GM19193 (cell line): ENCODE measurements around the gene ROBO1.

Source experiments
- POLR2A ChIP-seq: IDR thresholded peaks from 4 replicates; pipeline ENCODE4 v1.6.1; 2011; ENCODE audit not compliant: insufficient read depth, insufficient read length; ENCODE audit errors: extremely low read depth

ROBO1 gene

DNA sequence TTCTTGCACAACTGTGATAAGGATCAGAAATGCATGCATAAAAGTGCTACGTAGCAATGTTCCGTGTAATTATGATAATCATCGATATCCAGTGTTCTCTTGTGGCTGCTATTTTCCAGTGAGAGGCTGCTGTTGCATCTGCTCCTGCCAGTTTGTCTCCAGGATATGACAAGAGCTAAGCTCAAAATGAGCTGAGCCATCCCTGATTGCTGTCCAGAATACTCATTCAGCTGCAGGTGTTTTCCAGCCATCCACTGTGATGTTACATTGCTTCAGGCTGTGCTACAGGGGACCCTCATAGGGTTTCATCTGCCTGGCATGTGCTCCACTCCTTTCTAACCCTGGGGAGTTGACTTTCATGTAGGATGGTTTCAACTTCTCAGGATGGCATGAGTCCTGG is 976.0 kb downstream of the ROBO1 start:
- no peak for TF ChIP-seq POLR2A

DNA sequence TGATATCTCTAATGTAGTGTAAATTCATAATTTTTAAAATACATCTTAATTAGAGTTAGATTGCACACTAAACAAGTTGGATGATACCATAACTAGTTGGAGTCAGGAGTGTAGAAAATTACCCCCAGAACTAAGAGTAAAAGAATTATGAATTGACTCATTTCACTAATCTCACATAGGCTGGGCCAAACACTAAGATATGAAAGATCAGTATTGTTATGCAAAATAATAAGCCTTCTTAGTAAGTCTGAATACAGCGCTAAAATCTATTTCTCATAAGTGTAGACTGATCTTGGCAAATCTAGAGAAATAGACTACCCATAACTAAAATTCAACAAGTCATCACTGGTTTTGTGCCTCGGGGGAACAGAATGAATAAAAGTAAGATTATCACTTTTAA is 979.0 kb downstream of the ROBO1 start:
- no peak for TF ChIP-seq POLR2A

DNA sequence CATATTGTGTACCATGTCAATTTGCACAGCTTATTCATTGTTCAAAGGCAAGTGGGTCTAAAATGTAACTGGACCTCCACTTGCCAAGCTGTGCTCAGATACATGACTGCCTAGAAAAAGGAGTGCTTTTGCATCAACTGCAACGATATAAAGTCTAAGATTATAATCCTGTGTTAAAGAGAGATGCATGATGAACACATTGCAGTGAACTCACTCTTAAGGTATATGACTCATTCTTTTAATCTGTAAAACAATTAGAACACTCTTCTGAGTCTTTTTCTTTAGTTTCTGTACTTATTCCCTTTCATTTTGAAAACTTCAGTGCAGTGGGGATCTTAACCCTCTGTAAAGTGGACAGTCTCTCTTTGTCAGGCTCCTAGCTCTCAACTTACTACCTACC is 982.8 kb downstream of the ROBO1 start:
- TF ChIP-seq POLR2A, result no peak

DNA sequence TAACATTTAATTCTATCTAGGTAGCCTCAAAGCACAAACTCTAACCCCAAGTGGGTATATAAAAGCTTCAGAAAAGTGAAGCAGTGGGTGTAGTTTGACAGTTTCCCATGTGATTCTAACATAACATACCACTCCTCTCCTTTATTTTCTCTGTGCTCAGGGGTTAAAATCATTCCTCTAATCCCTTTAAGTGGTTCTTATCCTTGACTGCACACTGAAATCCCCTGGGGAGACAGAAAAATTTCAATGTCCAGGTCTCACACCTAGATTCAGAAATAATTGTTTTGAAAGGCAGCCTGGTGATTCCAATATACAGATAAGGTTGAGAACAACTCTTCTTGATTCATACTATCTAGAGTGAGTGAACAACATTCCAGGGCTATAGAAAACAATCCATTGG is 986.4 kb downstream of the ROBO1 start:
- no peak for TF ChIP-seq POLR2A

DNA sequence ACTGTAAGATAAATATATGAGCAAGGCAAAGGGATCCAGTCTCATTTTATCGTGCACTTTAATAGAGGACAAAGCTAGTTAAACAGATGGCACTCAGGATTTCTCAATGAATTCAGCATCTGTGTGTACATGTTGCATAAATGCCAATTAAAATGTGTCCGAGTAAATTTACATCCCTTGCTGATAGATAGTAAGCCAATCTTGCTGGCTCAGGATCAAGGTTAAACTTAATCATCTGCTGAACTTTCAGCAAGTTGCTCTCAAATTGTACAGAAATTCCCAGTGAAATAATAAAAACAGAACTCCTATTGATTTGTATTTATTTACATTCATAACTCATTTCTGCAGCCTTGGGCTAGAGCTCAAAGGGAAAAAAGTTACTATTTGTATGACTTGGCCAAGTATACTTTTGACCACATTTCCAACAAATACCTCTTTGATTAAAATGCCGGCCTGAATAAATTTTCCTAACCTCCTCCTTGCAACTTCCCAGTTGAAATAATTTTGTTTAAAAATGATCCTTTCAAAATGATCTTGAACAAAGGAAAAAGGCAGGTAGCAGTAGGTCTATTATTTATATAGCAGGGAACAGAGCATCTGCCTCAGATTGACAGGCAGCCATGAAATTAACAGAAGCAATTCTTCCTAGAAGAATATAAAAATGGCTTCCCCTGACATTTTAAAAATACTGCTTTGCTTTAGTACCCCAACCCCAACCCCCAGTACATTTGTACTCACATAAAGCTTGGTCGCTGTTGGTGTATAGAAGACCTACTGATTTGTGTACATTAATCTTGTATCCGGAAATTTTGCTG is 1001.9 kb downstream of the ROBO1 start:
- TF ChIP-seq POLR2A, result no peak

DNA sequence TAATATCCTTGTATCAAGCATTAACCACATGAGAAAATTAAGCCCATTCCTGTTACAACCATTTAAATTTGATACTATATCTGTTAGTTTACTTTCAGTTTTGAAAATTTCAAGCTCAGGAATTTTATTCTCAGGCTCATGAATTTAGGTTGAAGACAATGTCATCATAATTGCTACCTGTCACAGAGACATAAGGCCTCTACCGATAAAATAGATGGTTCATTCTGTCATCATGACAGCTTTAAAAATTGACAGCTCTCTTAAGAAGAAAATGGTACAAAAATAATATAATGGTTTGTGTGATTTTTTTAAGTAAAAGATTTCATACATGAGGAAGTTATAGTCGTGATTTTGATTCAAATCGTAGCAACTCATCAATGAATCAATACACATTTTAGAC is 1003.2 kb downstream of the ROBO1 start:
- TF ChIP-seq POLR2A, result no peak

DNA sequence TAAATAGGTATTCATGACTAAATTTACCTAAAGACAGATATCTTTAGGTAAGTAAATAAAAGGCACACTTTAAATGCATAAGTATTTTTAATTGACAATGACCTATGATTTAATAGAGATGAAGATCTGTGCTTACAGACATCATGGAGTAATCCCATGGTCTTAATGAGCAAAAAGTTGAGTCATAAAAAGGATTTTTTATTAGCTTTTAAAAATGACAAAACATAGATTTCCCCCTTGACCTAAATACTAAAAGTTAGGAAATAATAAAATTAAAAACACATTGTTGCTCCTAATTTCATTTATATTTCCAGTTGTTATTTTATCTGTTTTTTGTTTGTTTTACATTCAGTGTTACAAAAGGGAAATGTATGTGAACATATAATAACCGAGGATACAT is 1005.7 kb downstream of the ROBO1 start:
- no peak for TF ChIP-seq POLR2A

DNA sequence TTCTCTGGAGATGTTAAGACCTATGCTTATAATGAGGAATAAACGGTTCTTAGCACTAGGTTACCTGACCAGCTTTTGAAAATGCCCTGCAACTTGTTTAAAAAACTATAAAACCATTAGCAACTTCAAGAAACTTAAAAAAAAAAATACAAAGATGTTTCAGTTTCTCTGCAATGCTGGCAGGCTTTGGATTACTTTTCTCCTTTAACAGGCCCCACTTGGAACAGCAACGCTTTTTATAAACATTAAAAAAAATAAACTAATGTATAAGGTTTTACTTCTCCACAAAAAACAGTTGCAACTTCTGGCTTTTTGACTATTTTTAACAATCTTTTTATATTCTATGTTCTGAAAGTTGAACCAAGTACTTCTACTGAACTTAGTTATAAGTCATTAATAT is 1006.7 kb downstream of the ROBO1 start:
- TF ChIP-seq POLR2A, result no peak

DNA sequence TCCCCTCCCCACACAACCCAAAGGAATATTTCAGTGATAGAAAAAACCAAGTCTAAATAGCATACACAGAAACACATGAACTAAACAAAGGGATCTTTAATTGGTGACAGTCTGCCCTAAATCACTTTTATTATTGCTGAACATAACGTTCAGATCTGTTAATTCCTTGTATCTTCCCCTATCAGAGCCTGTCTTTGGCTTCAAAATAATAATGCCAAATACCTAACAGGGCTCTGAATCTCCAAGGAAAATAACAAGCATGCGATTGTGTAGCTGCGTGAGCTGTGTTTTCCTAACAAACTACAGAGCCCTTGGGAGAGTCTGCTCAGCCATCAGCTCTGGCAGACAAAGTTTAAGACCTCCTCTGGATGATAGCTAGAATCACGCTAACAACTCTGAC is 1010.1 kb downstream of the ROBO1 start:
- no peak for TF ChIP-seq POLR2A

DNA sequence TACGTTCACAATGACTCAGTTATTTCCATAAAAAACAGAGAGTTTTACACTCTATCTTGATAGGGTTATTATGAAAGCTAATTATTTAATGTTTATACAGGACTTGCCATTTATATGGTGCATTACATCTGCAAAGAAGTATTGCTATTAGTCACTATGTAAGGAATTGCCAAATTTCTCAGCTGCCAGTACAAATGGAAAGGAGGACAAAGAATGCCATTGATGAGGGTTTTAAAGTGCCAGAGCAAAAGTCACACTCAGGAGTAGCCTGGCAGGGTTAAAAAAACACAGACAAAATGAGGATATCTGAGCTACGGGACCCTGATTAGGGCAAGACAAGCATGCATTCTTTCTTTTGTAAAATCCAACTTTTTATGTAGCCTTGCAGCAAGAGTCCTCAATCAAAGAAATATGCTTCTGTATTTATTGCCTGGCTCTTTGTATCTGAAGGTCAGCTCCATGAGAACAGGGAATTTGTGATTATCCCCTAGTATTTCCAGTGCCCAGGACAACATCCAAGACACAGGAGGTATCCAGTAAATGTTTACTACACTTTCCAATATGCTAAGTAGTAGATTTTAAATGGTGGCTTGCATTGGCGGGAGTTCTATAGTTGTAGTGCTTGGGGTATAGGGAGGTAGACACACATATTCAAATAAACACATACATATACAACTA is 1013.6 kb downstream of the ROBO1 start:
- no peak for TF ChIP-seq POLR2A

DNA sequence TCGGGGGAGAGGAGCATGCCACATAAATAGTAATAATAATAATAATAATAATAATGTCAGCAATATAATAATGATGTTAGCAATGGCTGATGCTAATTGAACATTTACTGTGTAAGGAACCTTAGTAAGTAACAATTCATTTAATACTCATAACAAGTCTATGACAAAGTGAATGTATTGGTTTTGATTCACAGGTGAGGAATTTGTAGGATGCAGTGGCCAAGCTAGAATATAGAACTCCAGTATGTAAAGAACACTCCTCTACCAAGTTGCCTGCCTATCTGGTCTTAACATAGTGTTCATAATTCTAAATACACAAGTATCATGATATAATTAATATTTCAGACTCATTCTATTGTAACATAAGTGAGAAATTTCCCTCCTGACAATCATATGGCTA is 1016.5 kb downstream of the ROBO1 start:
- no peak for TF ChIP-seq POLR2A

DNA sequence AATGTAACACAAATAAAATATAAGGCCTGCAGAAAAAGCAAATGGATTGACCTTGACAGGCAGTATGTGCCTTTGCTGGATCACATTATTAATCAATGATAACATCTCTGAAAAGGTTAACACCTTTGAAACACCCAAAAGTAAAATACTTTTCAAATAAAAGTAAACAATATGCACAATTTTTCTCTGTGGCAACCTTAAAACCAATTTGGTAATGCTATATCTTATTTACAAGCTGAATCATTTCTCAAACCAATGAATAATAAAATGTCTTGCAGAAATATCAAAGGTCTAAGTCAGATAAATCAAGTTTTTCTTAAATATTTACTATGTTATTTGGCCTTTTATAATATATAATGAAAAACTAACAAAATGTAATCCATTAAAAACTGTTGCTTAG is 1018.7 kb downstream of the ROBO1 start:
- TF ChIP-seq POLR2A, result no peak

DNA sequence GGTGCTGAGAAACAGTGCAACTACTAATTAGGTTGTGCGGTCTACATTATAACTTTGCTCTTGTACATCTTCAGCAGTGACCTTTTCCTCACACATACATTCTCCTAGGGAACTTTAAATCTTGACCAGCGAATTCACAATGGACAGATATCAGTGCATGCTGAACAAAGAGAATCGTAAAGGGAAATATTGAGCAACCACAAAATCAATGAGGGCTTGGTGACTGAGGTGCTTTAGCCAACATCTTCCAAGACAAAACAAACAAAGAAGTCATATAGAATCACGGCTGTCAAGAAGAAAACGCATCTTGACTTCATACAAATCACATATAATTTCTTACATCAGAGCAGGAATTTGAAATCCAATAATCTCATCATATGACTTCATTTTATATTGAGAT is 1022.0 kb downstream of the ROBO1 start:
- TF ChIP-seq POLR2A, result no peak

DNA sequence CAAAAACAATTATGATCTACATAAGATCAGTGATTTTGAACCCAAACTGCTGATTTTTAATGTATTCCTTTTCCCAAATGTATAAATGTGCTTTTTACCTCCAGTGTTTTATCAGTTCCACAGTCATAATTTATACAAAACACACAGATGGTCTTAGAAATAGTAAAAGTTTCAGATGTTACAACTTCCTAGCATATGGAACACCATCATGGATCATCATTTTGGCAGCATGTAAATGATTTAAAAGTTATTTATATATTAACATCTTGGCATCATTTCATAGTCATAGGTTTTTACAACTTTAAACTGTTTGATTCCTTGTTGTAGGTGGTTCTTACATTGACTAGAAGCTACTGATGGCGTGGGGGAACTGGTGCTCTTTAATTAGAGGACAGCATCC is 1025.3 kb downstream of the ROBO1 start:
- no peak for TF ChIP-seq POLR2A

DNA sequence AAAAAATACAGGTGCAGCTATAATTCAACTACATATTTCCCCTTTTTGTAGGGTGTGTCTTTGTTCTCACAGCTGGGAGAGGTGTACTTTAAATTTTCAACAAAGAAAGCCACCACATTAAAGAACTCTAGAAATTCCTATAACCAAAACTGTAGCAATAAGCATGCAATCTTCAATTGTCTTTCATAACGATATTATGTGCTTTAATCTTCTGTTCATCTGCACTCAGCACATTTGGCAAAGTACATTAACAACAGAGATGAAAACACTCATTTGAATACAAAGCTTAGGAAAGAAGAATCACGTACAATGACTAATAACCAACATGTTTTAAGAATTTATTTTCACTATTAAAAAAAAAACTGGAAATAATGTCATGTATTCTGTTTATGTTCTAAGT is 1025.8 kb downstream of the ROBO1 start:
- TF ChIP-seq POLR2A, result no peak

DNA sequence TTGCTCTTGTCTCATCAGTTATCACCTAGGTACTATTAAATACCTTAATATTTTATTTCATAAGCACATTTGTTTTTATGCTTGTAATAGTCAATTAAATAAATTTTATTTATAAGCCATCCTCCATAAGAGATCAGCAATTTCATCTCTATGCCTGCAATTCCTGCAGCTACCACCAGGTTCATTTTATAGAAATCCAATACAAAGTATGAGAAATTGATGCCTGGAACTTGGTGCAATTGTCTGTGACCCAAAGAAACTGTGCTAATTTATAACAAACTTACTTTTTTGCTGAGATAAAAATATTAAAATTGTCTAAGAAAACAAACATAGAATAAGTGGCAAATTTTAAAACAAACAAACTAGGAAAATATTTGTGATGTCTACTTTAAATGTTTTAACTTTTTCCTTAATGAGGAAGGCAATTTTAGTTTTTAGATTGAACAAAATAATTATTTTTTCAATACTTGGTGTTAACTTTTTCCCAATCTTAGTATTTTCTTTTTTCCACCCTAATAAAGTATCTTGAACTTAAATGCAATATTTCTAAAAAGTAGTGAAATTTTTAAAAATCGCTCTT is 1026.6 kb downstream of the ROBO1 start:
- no peak for TF ChIP-seq POLR2A
